Measurements from ENCODE around the gene SPRTN. TPM values are rescaled to one million over a fixed set of nuclear protein-coding genes. Genes with fewer than 3 reads are reported as not detected.

SPRTN gene
- total and polyA plus RNA-seq, 2 donors (not counting 3 experiments of a cell fraction or from before 2014, with no cell fraction given), result 15.4 to 16.1 TPM

DNA sequence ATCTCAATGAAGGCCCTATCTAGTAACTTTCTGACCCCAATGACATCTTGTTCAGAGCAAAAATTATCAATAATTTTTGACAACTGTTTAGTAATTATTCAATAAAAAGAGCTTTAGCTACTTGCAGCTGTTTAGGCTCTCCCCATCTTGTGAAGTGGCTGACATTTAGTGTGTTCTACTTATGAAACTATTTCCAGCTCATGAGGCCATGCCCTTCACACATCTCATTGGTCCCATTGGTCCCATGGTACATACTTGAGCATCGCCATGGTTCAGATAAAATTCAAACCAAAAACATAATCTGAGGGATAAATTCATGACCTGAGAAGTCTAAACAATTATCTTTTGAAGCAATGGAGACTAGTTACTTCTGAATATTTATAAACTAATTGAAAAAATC is 24.2 kb downstream of the SPRTN start:
- Histone ChIP-seq H3K9ac (replicated peaks; ENCODE audit: extremely low read depth, insufficient read depth, low read length) (no peak overlapping the region), H4K20me1 (replicated peaks; ENCODE audit: control insufficient read depth, extremely low read depth, insufficient read depth, low read length) (no peaks in the 10 kb centered on the region), H2AFZ (ENCODE audit: low read depth, low read length) (no peak overlapping the region), H3K4me3 (replicated peaks in 1 of 3; ENCODE audit: insufficient read depth in 1 of 3, low read depth in 1 of 3, low read length in 3 of 3) (no peak overlapping the region), H3K4me2 (ENCODE audit: insufficient read depth, low read length) (no peak overlapping the region), H3K9me1 (replicated peaks; ENCODE audit: control insufficient read depth, extremely low read depth, insufficient read depth, low read length) (no peaks in the 10 kb centered on the region), H3K4me1 (ENCODE audit: control insufficient read depth, extremely low read depth, insufficient read depth, low read length) (peaks cover 4% of the 10 kb centered on the region), H3K36me3 (ENCODE audit: control insufficient read depth in 2 of 2, extremely low read depth in 1 of 2, insufficient read depth in 2 of 2, low read length in 2 of 2) (peaks cover 0 to under 1% of the 10 kb centered on the region in 2 experiments), H3K79me2 (ENCODE audit: control insufficient read depth, insufficient read depth, low read length) (no peaks in the 10 kb centered on the region), H3K27me3 (ENCODE audit: control insufficient read depth in 2 of 2, insufficient read depth in 2 of 2, low read length in 2 of 2) (no peaks in the 10 kb centered on the region), H3K27ac (ENCODE audit: insufficient read depth, low read depth, low read length) (no peak overlapping the region), H3K9me3 (replicated peaks; ENCODE audit: control insufficient read depth, insufficient read depth, low read length) (no peaks in the 10 kb centered on the region)
- CTCF ChIA-PET, result interaction anchor here (0.6 to 3.6 kb wide), 9 partner anchors 10 to 222 kb away, joined by 3 to 19 read pairs (median 4); partner anchors contain the start of gene EXOC8
- intact Hi-C loops (cut with micrococcal nuclease), result no loop called here
- DNase-seq (ENCODE audit: low read depth, low spot score), result no peak
- dilution Hi-C loops (cut with MboI; ENCODE audit: extremely low pct_ligation_motif_present, low sequenced_read_pairs), result no loop called here
- BruUV-seq (replicated peaks), result no TSS peak
- no peak for TF ChIP-seq POLR2AphosphoS5 (IDR thresholded peaks at IDR 0.05; ENCODE audit: insufficient read depth, low read depth, low read length)
- no peak for TF ChIP-seq GATA2 (IDR thresholded peaks at IDR 0.05; ENCODE audit: insufficient read depth, insufficient read length, low read depth, low read length)
- no peak for TF ChIP-seq MAX (IDR thresholded peaks at IDR 0.05; ENCODE audit: insufficient read depth, insufficient read length)
- no peak for TF ChIP-seq JUN (IDR thresholded peaks at IDR 0.05; ENCODE audit: borderline replicate concordance, insufficient read depth, insufficient read length, low read depth)
- no peak for TF ChIP-seq MYC (IDR thresholded peaks at IDR 0.05; ENCODE audit: low read depth, low read length)
- TF ChIP-seq FOS (IDR thresholded peaks at IDR 0.05; ENCODE audit: borderline replicate concordance, insufficient read depth, low read length), result no peak
- TF ChIP-seq EZH2 (IDR thresholded peaks at IDR 0.05; ENCODE audit: borderline replicate concordance, low read depth, low read length, severe bottlenecking), result no peak
- POLR2A ChIA-PET, result no interaction called here
- no peak for FAIRE-seq

- Histone ChIP-seq H3K27ac (ENCODE audit: insufficient read depth, low read depth, low read length) (no peak overlapping the region), H4K20me1 (replicated peaks; ENCODE audit: control insufficient read depth, extremely low read depth, insufficient read depth, low read length) (no peaks in the 10 kb centered on the region), H3K4me2 (ENCODE audit: insufficient read depth, low read length) (no peak overlapping the region), H3K9me3 (replicated peaks; ENCODE audit: control insufficient read depth, insufficient read depth, low read length) (no peaks in the 10 kb centered on the region), H3K9ac (replicated peaks; ENCODE audit: extremely low read depth, insufficient read depth, low read length) (no peak overlapping the region), H3K27me3 (ENCODE audit: control insufficient read depth in 2 of 2, insufficient read depth in 2 of 2, low read length in 2 of 2) (no peaks in the 10 kb centered on the region), H3K79me2 (ENCODE audit: control insufficient read depth, insufficient read depth, low read length) (no peaks in the 10 kb centered on the region), H3K9me1 (replicated peaks; ENCODE audit: control insufficient read depth, extremely low read depth, insufficient read depth, low read length) (no peaks in the 10 kb centered on the region), H3K36me3 (ENCODE audit: control insufficient read depth in 2 of 2, extremely low read depth in 1 of 2, insufficient read depth in 2 of 2, low read length in 2 of 2) (peaks cover 0 to 3% of the 10 kb centered on the region in 2 experiments), H3K4me3 (replicated peaks in 1 of 3; ENCODE audit: insufficient read depth in 1 of 3, low read depth in 1 of 3, low read length in 3 of 3) (no peak overlapping the region), H2AFZ (ENCODE audit: low read depth, low read length) (no peak overlapping the region), H3K4me1 (ENCODE audit: control insufficient read depth, extremely low read depth, insufficient read depth, low read length) (no peaks in the 10 kb centered on the region)
- no TSS peak for BruUV-seq (replicated peaks)
- intact Hi-C loops (cut with micrococcal nuclease), result no loop called here
- ChIA-PET POLR2A (no interaction called here), CTCF (interaction anchor here (0.9 to 3.6 kb wide), 12 partner anchors 17 to 240 kb away, joined by 3 to 19 read pairs (median 4); partner anchors contain the start of genes EGLN1, EXOC8 and SPRTN)
- no peak for FAIRE-seq
- dilution Hi-C loops (cut with MboI; ENCODE audit: extremely low pct_ligation_motif_present, low sequenced_read_pairs), result no loop called here
- DNase-seq (ENCODE audit: low read depth, low spot score), result no peak
- no peak for TF ChIP-seq POLR2AphosphoS5 (IDR thresholded peaks at IDR 0.05; ENCODE audit: insufficient read depth, low read depth, low read length)
- no peak for TF ChIP-seq POLR2A (IDR thresholded peaks at IDR 0.05; ENCODE audit: low read depth, low read length)
- no peak for TF ChIP-seq EZH2 (IDR thresholded peaks at IDR 0.05; ENCODE audit: borderline replicate concordance, low read depth, low read length, severe bottlenecking)
- TF ChIP-seq MYC (IDR thresholded peaks at IDR 0.05; ENCODE audit: low read depth, low read length), result no peak
- no peak for TF ChIP-seq MAX (IDR thresholded peaks at IDR 0.05; ENCODE audit: insufficient read depth, insufficient read length)
- TF ChIP-seq, protein P1, sequence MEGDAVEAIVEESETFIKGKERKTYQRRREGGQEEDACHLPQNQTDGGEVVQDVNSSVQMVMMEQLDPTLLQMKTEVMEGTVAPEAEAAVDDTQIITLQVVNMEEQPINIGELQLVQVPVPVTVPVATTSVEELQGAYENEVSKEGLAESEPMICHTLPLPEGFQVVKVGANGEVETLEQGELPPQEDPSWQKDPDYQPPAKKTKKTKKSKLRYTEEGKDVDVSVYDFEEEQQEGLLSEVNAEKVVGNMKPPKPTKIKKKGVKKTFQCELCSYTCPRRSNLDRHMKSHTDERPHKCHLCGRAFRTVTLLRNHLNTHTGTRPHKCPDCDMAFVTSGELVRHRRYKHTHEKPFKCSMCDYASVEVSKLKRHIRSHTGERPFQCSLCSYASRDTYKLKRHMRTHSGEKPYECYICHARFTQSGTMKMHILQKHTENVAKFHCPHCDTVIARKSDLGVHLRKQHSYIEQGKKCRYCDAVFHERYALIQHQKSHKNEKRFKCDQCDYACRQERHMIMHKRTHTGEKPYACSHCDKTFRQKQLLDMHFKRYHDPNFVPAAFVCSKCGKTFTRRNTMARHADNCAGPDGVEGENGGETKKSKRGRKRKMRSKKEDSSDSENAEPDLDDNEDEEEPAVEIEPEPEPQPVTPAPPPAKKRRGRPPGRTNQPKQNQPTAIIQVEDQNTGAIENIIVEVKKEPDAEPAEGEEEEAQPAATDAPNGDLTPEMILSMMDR (IDR thresholded peaks at IDR 0.05; ENCODE audit: extremely low read depth in 1 of 2, insufficient read depth in 1 of 2, low read depth in 1 of 2, low read length in 2 of 2), result no peak
- no peak for TF ChIP-seq GATA2 (IDR thresholded peaks at IDR 0.05; ENCODE audit: insufficient read depth, insufficient read length, low read depth, low read length)
- TF ChIP-seq JUN (IDR thresholded peaks at IDR 0.05; ENCODE audit: borderline replicate concordance, insufficient read depth, insufficient read length, low read depth), result no peak
- TF ChIP-seq FOS (IDR thresholded peaks at IDR 0.05; ENCODE audit: borderline replicate concordance, insufficient read depth, low read length), result no peak
These were observed 25.5 kb downstream of the SPRTN start for GRCh38 chr1:231363624-231364023.
